SHP77 (cell line): ENCODE data around the gene ERG.

Experiments used
- DNase-seq, 2 experiments: peaks; one replicate each; lab custom pipeline; 2025; lab: John Stamatoyannopoulos, UW

Gene ERG

GRCh38 chr21:38330666-38331065, 167.6 kb downstream of the ERG start:
- DNase-seq = no peak
